Caco-2 (cell line): ENCODE measurements around the gene CHST2. TPM values are rescaled to one million over a fixed set of nuclear protein-coding genes. Genes with fewer than 3 reads are reported as not detected.
A peak's percentile ranks its signal among the peaks of the same experiment; 100 is the strongest.

Experiments
- BruUV-seq: library from RNA; stranded (reverse); fragments of 400-500 nt; replicated peaks from 2 replicates; lab custom pipeline; 2021; lab: Mats Ljungman, UMichigan
- CTCF ChIA-PET: fragments of 300-600 bp; sonication (Branson Sonifier 250); formaldehyde crosslinking; loops from one replicate; lab custom pipeline; 2022; ENCODE audit warnings: antibody characterized with exemption; lab: Charles Lee
- POLR2A ChIA-PET: fragments of 300-600 bp; sonication (Branson Sonifier 250); formaldehyde crosslinking; loops from one replicate; lab custom pipeline; 2022; ENCODE audit warnings: antibody characterized with exemption; lab: Charles Lee
- DNase-seq, 2 experiments: peaks; one replicate each; pipeline versions ENCODE4 v3.0.0 to v3.0.0-alpha.2; 2020 to 2022
- H3K27me3 ChIP-seq: replicated peaks from 2 replicates; pipeline ENCODE4 v1.6.0; 2011; ENCODE audit warnings: low read length; ENCODE audit not compliant: control insufficient read depth, insufficient read depth
- H3K36me3 ChIP-seq: 2 replicates; pipeline ENCODE4 v1.5.1; 2011; ENCODE audit warnings: low read length; ENCODE audit not compliant: control insufficient read depth, insufficient read depth
- H3K4me1 ChIP-seq: fragments of 250-450 bp; sonication (Bioruptor Pico); 2 replicates; pipeline ENCODE4 v1.5.1; 2020; ENCODE audit warnings: mild to moderate bottlenecking
- H3K4me3 ChIP-seq: 2 replicates; pipeline ENCODE4 v1.5.1; 2011; ENCODE audit warnings: low read depth, mild to moderate bottlenecking, control low read depth, low read length
- H3K9me3 ChIP-seq: fragments of 250-450 bp; sonication (Bioruptor Pico); 2 replicates; pipeline ENCODE4 v1.5.1; 2020; ENCODE audit warnings: mild to moderate bottlenecking, moderate library complexity
- H3K27ac Mint-ChIP-seq: one replicate; pipeline ENCODE4 v1.8.0; 2022; ENCODE audit warnings: mixed read lengths; ENCODE audit not compliant: unreplicated experiment
- H3K27me3 Mint-ChIP-seq: one replicate; pipeline ENCODE4 v1.8.0; 2022; ENCODE audit warnings: mixed read lengths; ENCODE audit not compliant: insufficient read depth, unreplicated experiment
- H3K36me3 Mint-ChIP-seq: one replicate; pipeline ENCODE4 v1.8.0; 2022; ENCODE audit warnings: mild to moderate bottlenecking, mixed read lengths; ENCODE audit not compliant: insufficient read depth, unreplicated experiment
- H3K4me1 Mint-ChIP-seq: one replicate; pipeline ENCODE4 v1.8.0; 2022; ENCODE audit warnings: low read depth, mixed read lengths; ENCODE audit not compliant: unreplicated experiment
- H3K4me3 Mint-ChIP-seq: one replicate; pipeline ENCODE4 v1.8.0; 2022; ENCODE audit warnings: mild to moderate bottlenecking, moderate library complexity, mixed read lengths; ENCODE audit not compliant: unreplicated experiment
- H3K9me3 Mint-ChIP-seq: one replicate; pipeline ENCODE4 v1.8.0; 2022; ENCODE audit warnings: mixed read lengths; ENCODE audit not compliant: unreplicated experiment
- CTCF ChIP-seq, 2 experiments: fragments of 200-600 bp in 1 of 2; IDR thresholded peaks; 1 replicate in 1 of 2; 2 replicates in 1 of 2; pipeline versions ENCODE4 v1.5.1 to v1.8.0; 2011 to 2022; ENCODE audit warnings: antibody characterized with exemption in 1 of 2, control low read depth in 1 of 2, inconsistent platforms in 1 of 2, low read depth in 1 of 2, low read length in 1 of 2, mild to moderate bottlenecking in 1 of 2, moderate library complexity in 1 of 2; ENCODE audit not compliant: insufficient read depth in 1 of 2, severe bottlenecking in 1 of 2, unreplicated experiment in 1 of 2
- intact Hi-C: fragments of 100-400 bp; cut with micrococcal nuclease; formaldehyde crosslinking; loops from one replicate; pipeline ENCODE4 v1.10.0; 2022; ENCODE audit not compliant: unreplicated experiment
- total RNA-seq: library from RNA; stranded (reverse); gene quantifications from 2 replicates; pipeline ENCODE4 v1.2.3, GENCODE V29; 2022

CHST2 gene
- total RNA-seq, 1 experiment from 2014 or later = not detected

GRCh38 chr3:143110371-143110770 is 9.2 kb upstream of the CHST2 start:
- H3K36me3 Mint-ChIP-seq = no peaks in the 10 kb centered on the region
- ChIA-PET CTCF (no interaction called here), POLR2A (no interaction called here)
- H3K4me3 ChIP-seq = no peak overlapping the region
- no peak overlapping the region for H3K27ac Mint-ChIP-seq
- no peaks in the 10 kb centered on the region for H3K9me3 ChIP-seq
- peaks cover 17% of the 10 kb centered on the region for H3K27me3 Mint-ChIP-seq
- TF ChIP-seq CTCF (IDR thresholded peaks at IDR 0.05; ENCODE audit: insufficient read depth in 1 of 2, low read depth in 1 of 2, low read length in 1 of 2, severe bottlenecking in 1 of 2, unreplicated experiment in 1 of 2) = no peak
- H3K9me3 Mint-ChIP-seq = no peaks in the 10 kb centered on the region
- no peaks in the 10 kb centered on the region for H3K4me1 ChIP-seq
- no TSS peak for BruUV-seq
- intact Hi-C loops = no loop called here
- no peak overlapping the region for H3K4me3 Mint-ChIP-seq
- H3K27me3 ChIP-seq = no peaks in the 10 kb centered on the region
- H3K4me1 Mint-ChIP-seq = no peaks in the 10 kb centered on the region
- H3K36me3 ChIP-seq = no peaks in the 10 kb centered on the region
- no peak for DNase-seq

DNA sequence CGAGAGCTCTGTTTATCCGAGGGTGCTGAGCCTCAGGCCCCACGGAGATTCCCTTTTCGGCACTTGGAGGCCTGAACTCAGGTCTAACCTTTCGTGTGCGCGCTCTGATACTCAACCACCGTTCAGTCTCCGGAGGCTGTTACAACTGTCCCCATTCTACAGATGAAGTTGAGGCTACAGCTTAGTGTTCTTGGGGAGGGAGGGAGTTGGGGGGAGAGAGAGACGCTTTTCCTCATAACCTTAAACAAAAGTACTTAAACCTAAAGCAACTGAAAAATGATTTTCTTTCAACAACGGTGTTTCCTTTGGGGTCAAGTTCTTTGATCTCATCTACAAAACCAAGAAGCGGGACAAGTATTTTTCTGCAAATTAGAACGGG is 952 bp upstream of the CHST2 start:
- peak overlapping the region; percentile 68 for H3K4me3 Mint-ChIP-seq
- ChIA-PET POLR2A (no interaction called here), CTCF (no interaction called here)
- DNase-seq = no peak
- intact Hi-C loops = no loop called here
- Histone ChIP-seq H3K4me3 (no peak overlapping the region), H3K36me3 (no peaks in the 10 kb centered on the region), H3K27me3 (no peaks in the 10 kb centered on the region; the same call in 1 of the 2 replicates), H3K9me3 (no peaks in the 10 kb centered on the region; the same call in 1 of the 2 replicates), H3K4me1 (no peaks in the 10 kb centered on the region)
- no peak overlapping the region for H3K27ac Mint-ChIP-seq
- H3K27me3 Mint-ChIP-seq = peaks cover 28% of the 10 kb centered on the region
- no peak for TF ChIP-seq CTCF (IDR thresholded peaks at IDR 0.05; ENCODE audit: insufficient read depth in 1 of 2, low read depth in 1 of 2, low read length in 1 of 2, severe bottlenecking in 1 of 2, unreplicated experiment in 1 of 2)
- H3K9me3 Mint-ChIP-seq = no peaks in the 10 kb centered on the region
- BruUV-seq = no TSS peak
- H3K36me3 Mint-ChIP-seq = no peaks in the 10 kb centered on the region
- H3K4me1 Mint-ChIP-seq = no peaks in the 10 kb centered on the region

GRCh38 chr3:143119974-143120715 is 574 bp downstream of the CHST2 start:
- no peaks in the 10 kb centered on the region for H3K9me3 Mint-ChIP-seq
- Histone ChIP-seq H3K4me3 (peak overlapping the region; percentile 37), H3K4me1 (no peaks in the 10 kb centered on the region), H3K36me3 (no peaks in the 10 kb centered on the region), H3K27me3 (no peaks in the 10 kb centered on the region; the same call in 1 of the 2 replicates), H3K9me3 (no peaks in the 10 kb centered on the region; the same call in 1 of the 2 replicates)
- no peak overlapping the region for H3K27ac Mint-ChIP-seq
- intact Hi-C loops = no loop called here
- CTCF ChIA-PET = no interaction called here
- peaks cover 26% of the 10 kb centered on the region for H3K27me3 Mint-ChIP-seq
- no peaks in the 10 kb centered on the region for H3K36me3 Mint-ChIP-seq
- no peaks in the 10 kb centered on the region for H3K4me1 Mint-ChIP-seq
- POLR2A ChIA-PET = no interaction called here
- peak overlapping the region; percentile 68 for H3K4me3 Mint-ChIP-seq
- TF ChIP-seq CTCF (IDR thresholded peaks at IDR 0.05; ENCODE audit: insufficient read depth in 1 of 2, low read depth in 1 of 2, low read length in 1 of 2, severe bottlenecking in 1 of 2, unreplicated experiment in 1 of 2) = no peak
- DNase-seq = no peak
- no TSS peak for BruUV-seq
